ENCODE measurements around the gene SPACDR. TPM values are rescaled to one million over a fixed set of nuclear protein-coding genes. Genes with fewer than 3 reads are reported as not detected.
"Not testable (repeated sequence)": the region's sequence is repeated elsewhere in the genome, so short reads cannot be mapped to it uniquely, and the experiment has no call there.

Gene SPACDR
- total RNA-seq, 1 donor from 2014 or later: 0.35 TPM

GRCh38 chr7:100443096-100443840 lies 20.8 kb downstream of the SPACDR start:
- no peak for ATAC-seq
- DNase-seq (ENCODE audit: missing footprints): no peak
- intact Hi-C loops (cut with DNase I): no loop called here

GRCh38 chr7:100441641-100442535 lies 22.2 kb downstream of the SPACDR start:
- intact Hi-C loops (cut with DNase I): no loop called here
- DNase-seq (ENCODE audit: missing footprints) (no peak), ATAC-seq (no peak)

GRCh38 chr7:100439244-100439643 lies 24.8 kb downstream of the SPACDR start:
- intact Hi-C loops (cut with DNase I); DNase-seq (ENCODE audit: missing footprints); ATAC-seq: not testable (repeated sequence)

- DNase-seq (ENCODE audit: missing footprints); ATAC-seq; intact Hi-C loops (cut with DNase I): not testable (repeated sequence)
These were observed 25.3 kb downstream of the SPACDR start for GRCh38 chr7:100438731-100439130.

GRCh38 chr7:100438172-100438571 lies 25.9 kb downstream of the SPACDR start:
- intact Hi-C loops (cut with DNase I): no loop called here
- no peak for ATAC-seq
- no peak for DNase-seq (ENCODE audit: missing footprints)

- intact Hi-C loops (cut with DNase I): no loop called here
- ATAC-seq: no peak
These were observed 26.6 kb downstream of the SPACDR start for GRCh38 chr7:100437150-100438100.

GRCh38 chr7:100435401-100436304 lies 28.4 kb downstream of the SPACDR start:
- DNase-seq (ENCODE audit: missing footprints) (peak; percentile 74), ATAC-seq (peak; percentile 20)
- intact Hi-C loops (cut with DNase I): no loop called here

More at GRCh38 chr7:100437150-100438100, 26.6 kb downstream of the SPACDR start:
- no peak for DNase-seq (ENCODE audit: missing footprints)

- intact Hi-C loops (cut with DNase I): no loop called here
- ATAC-seq: no peak
- no peak for DNase-seq (ENCODE audit: missing footprints)
These were observed 29.5 kb downstream of the SPACDR start for GRCh38 chr7:100434297-100435144.

- ATAC-seq: no peak
- no peak for DNase-seq (ENCODE audit: missing footprints)
- intact Hi-C loops (cut with DNase I): no loop called here
These were observed 30.3 kb downstream of the SPACDR start for GRCh38 chr7:100433592-100434296.

GRCh38 chr7:100433276-100433591 lies 30.8 kb downstream of the SPACDR start:
- ATAC-seq (no peak), DNase-seq (ENCODE audit: missing footprints) (no peak)
- intact Hi-C loops (cut with DNase I): no loop called here

GRCh38 chr7:100432621-100433275 lies 31.3 kb downstream of the SPACDR start:
- no peak for ATAC-seq
- no peak for DNase-seq (ENCODE audit: missing footprints)
- intact Hi-C loops (cut with DNase I): no loop called here

- intact Hi-C loops (cut with DNase I): no loop called here
- ATAC-seq (no peak), DNase-seq (ENCODE audit: missing footprints) (no peak)
These were observed 32.0 kb downstream of the SPACDR start for GRCh38 chr7:100432053-100432452.

- ATAC-seq: no peak
- DNase-seq (ENCODE audit: missing footprints): no peak
- intact Hi-C loops (cut with DNase I): no loop called here
These were observed 32.7 kb downstream of the SPACDR start for GRCh38 chr7:100431286-100431735.

- intact Hi-C loops (cut with DNase I): no loop called here
- ATAC-seq (no peak), DNase-seq (ENCODE audit: missing footprints) (no peak)
These were observed 33.4 kb downstream of the SPACDR start for GRCh38 chr7:100430493-100431285.
